Cardiac septum (tissue), 1 donor: ENCODE data around the gene TSC1. TPM values are rescaled to one million over a fixed set of nuclear protein-coding genes. Genes with fewer than 3 reads are reported as not detected.
"Not testable (repeated sequence)": the region's sequence is repeated elsewhere in the genome, so short reads cannot be mapped to it uniquely, and the experiment has no call there.

ENCODE experiments used
- DNase-seq: peaks from one replicate; pipeline ENCODE4 v3.0.0-alpha.2; 2020; ENCODE audit warnings: low spot score
- intact Hi-C: fragments of 100-400 bp; cut with DNase I; formaldehyde crosslinking; loops from one replicate; pipeline ENCODE4 v1.14.0; 2022
- total RNA-seq: library from RNA; stranded (reverse); fragmentation: NEBNext Ultra II Directional; extraction: Animal tissue kit (Norgen Biotek cat#: 25700); gene quantifications from one replicate; pipeline ENCODE4 v1.2.1, GENCODE V29; 2021
- donor health status: DM: no; HTN: no; CAD: no.

TSC1 gene
- total RNA-seq, 1 donor from 2014 or later: 52.7 TPM

- no peak for DNase-seq
- intact Hi-C loops: loop anchor here (10.0 kb wide), 1 partner anchor 74 kb away; no protein-coding TSS in a partner anchor
Measured at GRCh38 chr9:132978451-132979131, 34.2 kb upstream of the TSC1 start, which contains the start of gene GFI1B. GFI1B (plus strand) TSS chr9:132978694; CDS start chr9:132986679, 7,985 bp downstream.

- intact Hi-C loops: loop anchor here (10.0 kb wide), 1 partner anchor 73 kb away; no protein-coding TSS in a partner anchor
- DNase-seq: no peak
Measured at GRCh38 chr9:132978112-132978450, 33.7 kb upstream of the TSC1 start.

- intact Hi-C loops: loop anchor here (10.0 kb wide), 1 partner anchor 72 kb away; no protein-coding TSS in a partner anchor
- DNase-seq: no peak
Measured at GRCh38 chr9:132976571-132976970, 32.2 kb upstream of the TSC1 start.

- intact Hi-C loops: loop anchor here (10.0 kb wide), 1 partner anchor 71 kb away; no protein-coding TSS in a partner anchor
- no peak for DNase-seq
Measured at GRCh38 chr9:132975961-132976360, 31.5 kb upstream of the TSC1 start.

GRCh38 chr9:132973713-132974112 is 29.3 kb upstream of the TSC1 start:
- intact Hi-C loops: loop anchor here (10.0 kb wide), 1 partner anchor 69 kb away; no protein-coding TSS in a partner anchor
- no peak for DNase-seq

GRCh38 chr9:132973166-132973565 is 28.8 kb upstream of the TSC1 start:
- no peak for DNase-seq
- intact Hi-C loops: loop anchor here (10.0 kb wide), 1 partner anchor 68 kb away; no protein-coding TSS in a partner anchor

- intact Hi-C loops: loop anchor here (10.0 kb wide), 1 partner anchor 66 kb away; no protein-coding TSS in a partner anchor
- no peak for DNase-seq
Measured at GRCh38 chr9:132970324-132971062, 26.1 kb upstream of the TSC1 start.

GRCh38 chr9:132969783-132970182 is 25.4 kb upstream of the TSC1 start:
- intact Hi-C loops: loop anchor here (10.0 kb wide), 1 partner anchor 65 kb away; no protein-coding TSS in a partner anchor
- DNase-seq: no peak

- intact Hi-C loops, DNase-seq: not testable (repeated sequence)
Measured at GRCh38 chr9:132967908-132968307, 23.5 kb upstream of the TSC1 start.

GRCh38 chr9:132965478-132965877 is 21.1 kb upstream of the TSC1 start:
- no peak for DNase-seq
- intact Hi-C loops: no loop called here

GRCh38 chr9:132961002-132961401 is 16.6 kb upstream of the TSC1 start:
- intact Hi-C loops: no loop called here
- no peak for DNase-seq

GRCh38 chr9:132957805-132958204 is 13.4 kb upstream of the TSC1 start:
- no peak for DNase-seq
- intact Hi-C loops: no loop called here

GRCh38 chr9:132955768-132956167 is 11.4 kb upstream of the TSC1 start:
- no peak for DNase-seq
- intact Hi-C loops: no loop called here

GRCh38 chr9:132955123-132955522 is 10.7 kb upstream of the TSC1 start:
- DNase-seq: no peak
- intact Hi-C loops: no loop called here

- intact Hi-C loops: no loop called here
- no peak for DNase-seq
Measured at GRCh38 chr9:132949709-132950108, 5.3 kb upstream of the TSC1 start.

GRCh38 chr9:132948482-132949050 is 4.2 kb upstream of the TSC1 start:
- DNase-seq: no peak
- intact Hi-C loops: no loop called here

- no peak for DNase-seq
- intact Hi-C loops: no loop called here
Measured at GRCh38 chr9:132947756-132948155, 3.3 kb upstream of the TSC1 start.

GRCh38 chr9:132946631-132947295 is 2.3 kb upstream of the TSC1 start:
- DNase-seq: no peak
- intact Hi-C loops: no loop called here

GRCh38 chr9:132946211-132946610 is 1.8 kb upstream of the TSC1 start:
- intact Hi-C loops: no loop called here
- no peak for DNase-seq
